Stomach (tissue), 9 donors: Measurements from ENCODE around the gene EOLA1. TPM values are rescaled to one million over a fixed set of nuclear protein-coding genes. Genes with fewer than 3 reads are reported as not detected.
"Not testable (repeated sequence)": the region's sequence is repeated elsewhere in the genome, so short reads cannot be mapped to it uniquely, and the experiment has no call there.

Experiments
- DNase-seq, 2 donors: peaks; one replicate each; pipeline versions ENCODE4 v3.0.0 to v3.0.0-alpha.2; 2013 to 2019
- H3K27ac ChIP-seq, 5 donors: fragments of 200-600 bp in 4 of 5; sonication (generic) in 4 of 5; one replicate each; pipeline ENCODE4 v1.5.1; 2013 to 2019; ENCODE audit warnings: mild to moderate bottlenecking in 1 of 5, moderate library complexity in 1 of 5
- H3K27me3 ChIP-seq, 3 donors: fragments of 200-600 bp; sonication (generic); one replicate each; pipeline ENCODE4 v1.5.1; 2017 to 2019; ENCODE audit warnings: mixed run types in 1 of 3
- H3K36me3 ChIP-seq, 4 donors: fragments of 200-600 bp; sonication (generic); 1 replicate in 3 of 4; 2 replicates in 1 of 4; pipeline ENCODE4 v1.5.1; 2016 to 2019
- H3K4me1 ChIP-seq, 4 donors: fragments of 200-600 bp; sonication (generic); one replicate each; pipeline ENCODE4 v1.5.1; 2016 to 2019
- H3K4me3 ChIP-seq, 4 donors: fragments of 200-600 bp; sonication (generic) in 3 of 4; one replicate each; pipeline ENCODE4 v1.5.1; 2016 to 2019; ENCODE audit warnings: mild to moderate bottlenecking in 1 of 4
- H3K9me3 ChIP-seq, 4 donors: fragments of 200-600 bp; sonication (generic); one replicate each; pipeline ENCODE4 v1.5.1; 2016 to 2019
- EP300 ChIP-seq: sonication (generic); formaldehyde crosslinking; IDR thresholded peaks from one replicate; pipeline ENCODE4 v1.6.1; 2017; ENCODE audit warnings: antibody characterized with exemption
- POLR2A ChIP-seq, 4 donors: fragments of 450-650 bp; IDR thresholded peaks; one replicate each; pipeline ENCODE4 v1.6.1; 2016; ENCODE audit warnings: antibody characterized with exemption in 4 of 4, control low read depth in 2 of 4, mild to moderate bottlenecking in 1 of 4, moderate library complexity in 1 of 4
- POLR2AphosphoS5 ChIP-seq, 3 donors: sonication (generic); formaldehyde crosslinking; IDR thresholded peaks; one replicate each; pipeline ENCODE4 v1.6.1; 2016; ENCODE audit warnings: antibody characterized with exemption in 3 of 3
- WGBS, 5 donors: extraction: QIAGEN DNeasy Blood & Tissue Kit in 3 of 5; methylation state at CpG; one replicate each; pipeline versions ENCODE4 v1.1.5 to v1.1.7; 2013 to 2018; 5-methylcytosine and 5-hydroxymethylcytosine counted together
- intact Hi-C: fragments of 100-400 bp; cut with DNase I; formaldehyde crosslinking; loops from one replicate; pipeline ENCODE4 v1.15.1; 2023; ENCODE audit warnings: low total_unique reads
- polyA plus RNA-seq, 3 donors: library from polyadenylated mRNA; stranded (reverse); fragments of 200-250 nt; gene quantifications; one replicate each; pipeline ENCODE4 v1.2.3, GENCODE V29; 2013
- total RNA-seq, 5 donors: library from RNA; depleted of rRNA; stranded (reverse); fragments of >200 nt; gene quantifications; one replicate each; pipeline versions ENCODE4 v1.1.0 to v1.2.3, GENCODE V29; 2014 to 2016
- TF ChIP-seq, protein P1 (sequence below), 7 experiments: fragments of 450-650 bp in 4 of 7; fragments of 200-600 bp in 3 of 7; sonication (generic) in 3 of 7; IDR thresholded peaks; one replicate each; pipeline ENCODE4 v1.5.1; 2016 to 2019; ENCODE audit warnings: antibody characterized with exemption in 7 of 7, control low read depth in 2 of 7, mild to moderate bottlenecking in 1 of 7
- donor health status: healthy with polysubstance abuse.
- donor health status: Bipolar disorder and iron deficiency.
- donor health status: healthy.

EOLA1 gene
- total and polyA plus RNA-seq, 8 donors = 1.2 to 27.0 (median 18.9) TPM

- Histone ChIP-seq H3K27me3 (no peaks in the 10 kb centered on the region), H3K4me3 (no peak overlapping the region), H3K27ac (no peak overlapping the region), H3K36me3 (no peaks in the 10 kb centered on the region), H3K4me1 (no peaks in the 10 kb centered on the region), H3K9me3 (no peaks in the 10 kb centered on the region)
- no peak for DNase-seq
- TF ChIP-seq POLR2A (IDR thresholded peaks at IDR 0.05) = no peak
- TF ChIP-seq POLR2AphosphoS5 (IDR thresholded peaks at IDR 0.05) = no peak
- no peak for TF ChIP-seq EP300
- TF ChIP-seq, protein P1, sequence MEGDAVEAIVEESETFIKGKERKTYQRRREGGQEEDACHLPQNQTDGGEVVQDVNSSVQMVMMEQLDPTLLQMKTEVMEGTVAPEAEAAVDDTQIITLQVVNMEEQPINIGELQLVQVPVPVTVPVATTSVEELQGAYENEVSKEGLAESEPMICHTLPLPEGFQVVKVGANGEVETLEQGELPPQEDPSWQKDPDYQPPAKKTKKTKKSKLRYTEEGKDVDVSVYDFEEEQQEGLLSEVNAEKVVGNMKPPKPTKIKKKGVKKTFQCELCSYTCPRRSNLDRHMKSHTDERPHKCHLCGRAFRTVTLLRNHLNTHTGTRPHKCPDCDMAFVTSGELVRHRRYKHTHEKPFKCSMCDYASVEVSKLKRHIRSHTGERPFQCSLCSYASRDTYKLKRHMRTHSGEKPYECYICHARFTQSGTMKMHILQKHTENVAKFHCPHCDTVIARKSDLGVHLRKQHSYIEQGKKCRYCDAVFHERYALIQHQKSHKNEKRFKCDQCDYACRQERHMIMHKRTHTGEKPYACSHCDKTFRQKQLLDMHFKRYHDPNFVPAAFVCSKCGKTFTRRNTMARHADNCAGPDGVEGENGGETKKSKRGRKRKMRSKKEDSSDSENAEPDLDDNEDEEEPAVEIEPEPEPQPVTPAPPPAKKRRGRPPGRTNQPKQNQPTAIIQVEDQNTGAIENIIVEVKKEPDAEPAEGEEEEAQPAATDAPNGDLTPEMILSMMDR (IDR thresholded peaks at IDR 0.05) = no peak
- WGBS, 5 donors = 45 to 74% (median 56%) methylated on average over 2 of the region's 2 CpGs
- intact Hi-C loops = no loop called here
Measured at GRCh38 chrX:149516604-149517003, 24.2 kb upstream of the EOLA1 start.

DNA sequence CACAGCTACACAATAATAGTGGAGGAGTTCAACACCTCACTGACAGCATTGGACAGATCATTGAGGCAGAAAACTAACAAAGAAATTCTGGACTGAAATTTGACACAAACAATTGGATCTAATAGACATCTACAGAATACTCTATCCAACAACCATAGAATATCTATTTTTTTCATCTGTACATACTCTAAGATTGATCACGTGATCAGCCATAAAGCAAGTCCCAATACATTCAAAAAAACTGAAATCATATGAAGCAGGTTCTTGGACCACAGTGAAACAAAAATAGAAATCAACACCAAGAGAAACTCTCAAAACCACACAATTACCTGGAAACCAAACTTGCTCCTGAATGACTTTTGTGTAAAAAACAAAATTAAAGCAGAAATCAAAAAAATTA is 23.5 kb upstream of the EOLA1 start:
- no peak for DNase-seq
- Histone ChIP-seq H3K27me3 (no peaks in the 10 kb centered on the region), H3K9me3 (no peaks in the 10 kb centered on the region), H3K4me3 (no peak overlapping the region), H3K27ac (no peak overlapping the region), H3K36me3 (no peaks in the 10 kb centered on the region), H3K4me1 (no peaks in the 10 kb centered on the region)
- 56 to 100% (median 88%) methylated on average over 1 of the region's 1 CpG for WGBS, 5 donors
- TF ChIP-seq EP300 = no peak
- TF ChIP-seq, protein P1 (IDR thresholded peaks at IDR 0.05) = no peak
- no peak for TF ChIP-seq POLR2AphosphoS5 (IDR thresholded peaks at IDR 0.05)
- TF ChIP-seq POLR2A (IDR thresholded peaks at IDR 0.05) = no peak
- intact Hi-C loops = no loop called here

DNA sequence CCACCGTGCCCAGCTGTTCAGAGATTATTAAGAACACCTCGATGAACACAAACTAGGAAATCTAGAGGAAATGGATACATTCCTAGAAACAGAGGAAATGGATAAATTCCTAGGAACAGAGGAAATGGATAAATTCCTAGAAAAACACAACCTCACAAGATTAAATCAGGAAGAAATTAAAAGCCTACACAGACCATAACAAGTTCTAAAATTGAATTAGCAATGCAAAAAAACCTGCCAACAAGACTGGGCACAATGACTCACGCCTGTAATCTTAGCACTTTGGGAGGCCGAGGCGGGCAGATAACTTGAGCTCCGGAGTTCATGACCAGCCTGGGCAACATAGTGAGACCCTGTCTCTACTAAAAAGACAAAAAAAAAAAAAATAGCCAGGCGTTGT is 22.6 kb upstream of the EOLA1 start:
- TF ChIP-seq EP300 = no peak
- TF ChIP-seq POLR2AphosphoS5 (IDR thresholded peaks at IDR 0.05) = no peak
- TF ChIP-seq, protein P1 (IDR thresholded peaks at IDR 0.05) = no peak
- no peak for TF ChIP-seq POLR2A (IDR thresholded peaks at IDR 0.05)
- H3K36me3 ChIP-seq = no peaks in the 10 kb centered on the region
- no peak overlapping the region for H3K27ac ChIP-seq
- H3K4me3 ChIP-seq = no peak overlapping the region
- 58 to 79% (median 73%) methylated on average over 4 to 7 of the region's 7 CpGs for WGBS, 5 donors
- intact Hi-C loops = no loop called here
- no peaks in the 10 kb centered on the region for H3K9me3 ChIP-seq
- no peaks in the 10 kb centered on the region for H3K27me3 ChIP-seq
- no peak for DNase-seq
- no peaks in the 10 kb centered on the region for H3K4me1 ChIP-seq

GRCh38 chrX:149520636-149521277 is 20.1 kb upstream of the EOLA1 start:
- intact Hi-C loops, H3K9me3 ChIP-seq, H3K36me3 ChIP-seq, H3K4me1 ChIP-seq, H3K27me3 ChIP-seq, H3K27ac ChIP-seq, H3K4me3 ChIP-seq, DNase-seq: not testable (repeated sequence)
- 53 to 74% (median 65%) methylated on average over 3 of the region's 3 CpGs for WGBS, 5 donors

DNA sequence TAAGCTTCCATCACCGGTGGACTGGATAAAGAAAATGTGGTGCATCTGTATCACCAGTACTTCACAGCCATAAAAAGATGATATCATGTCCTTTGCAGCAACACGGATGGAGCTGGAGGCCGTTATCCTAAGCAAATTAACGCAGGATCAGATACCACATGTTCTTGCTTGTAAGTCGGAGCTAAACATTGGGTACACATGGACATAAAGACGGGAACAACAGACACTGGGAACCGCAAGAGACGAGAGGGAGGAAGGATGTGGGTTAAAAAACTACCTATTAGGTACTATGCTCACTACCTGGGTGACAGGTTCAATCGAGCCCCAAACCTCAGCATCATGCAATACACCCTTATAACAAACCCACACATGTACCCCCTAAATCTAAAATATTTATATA is 19.4 kb upstream of the EOLA1 start:
- DNase-seq = no peak
- 33 to 70% (median 58%) methylated on average over 5 to 9 of the region's 9 CpGs for WGBS, 5 donors
- Histone ChIP-seq H3K27me3 (no peaks in the 10 kb centered on the region), H3K36me3 (no peaks in the 10 kb centered on the region), H3K4me3 (no peak overlapping the region), H3K9me3 (no peaks in the 10 kb centered on the region), H3K4me1 (peaks cover 0 to 11% (median 3%) of the 10 kb centered on the region in 4 donors), H3K27ac (no peak overlapping the region)
- TF ChIP-seq POLR2AphosphoS5 (IDR thresholded peaks at IDR 0.05) (no peak), POLR2A (IDR thresholded peaks at IDR 0.05) (no peak), EP300 (no peak)
- TF ChIP-seq, protein P1 (IDR thresholded peaks at IDR 0.05) = no peak
- intact Hi-C loops = no loop called here
